Measurements from ENCODE around the gene MAP3K14.
A peak's percentile ranks its signal among the peaks of the same experiment; 100 is the strongest.

MAP3K14 gene

DNA sequence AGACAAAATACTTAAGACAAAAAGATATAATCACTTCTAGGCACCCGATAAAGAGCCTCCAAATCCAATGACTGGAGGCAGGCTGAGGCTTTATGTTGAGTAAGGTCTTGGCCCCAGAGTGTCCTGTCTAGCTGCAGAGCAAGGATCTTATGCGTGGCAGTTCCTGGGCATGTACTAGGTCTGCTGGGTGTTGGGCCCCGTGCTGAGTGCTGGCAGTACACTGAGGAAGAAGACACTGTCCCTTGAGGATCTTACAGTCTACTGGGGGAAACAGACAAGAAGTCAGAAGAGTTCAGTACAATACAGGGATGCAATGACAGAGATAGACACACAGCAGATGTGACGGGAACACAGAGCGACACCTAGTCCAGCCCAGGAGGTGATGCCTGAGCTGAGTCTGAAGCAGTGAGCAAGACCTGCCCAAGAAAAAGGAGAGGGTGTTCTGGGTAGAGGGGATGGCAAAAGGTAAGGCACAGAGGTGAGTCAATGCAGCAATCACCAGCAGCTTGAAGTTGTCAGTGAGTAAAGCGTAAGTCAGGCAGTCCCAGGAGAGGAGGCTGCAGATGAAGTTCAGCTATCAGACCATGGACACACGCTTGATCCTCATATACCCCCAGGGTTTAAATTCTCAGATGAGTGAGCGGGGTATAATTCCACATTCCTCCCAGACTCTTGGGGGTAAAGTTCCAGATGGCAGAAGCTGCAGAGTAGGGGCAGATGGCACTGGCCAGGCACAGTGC is 18.1 kb downstream of the MAP3K14 start:
- no peak for DNase-seq

- no peak for DNase-seq
Observed at GRCh38 chr17:45296833-45297124, 20.0 kb downstream of the MAP3K14 start.

GRCh38 chr17:45296003-45296832 is 20.6 kb downstream of the MAP3K14 start:
- peak; percentile 96 to 98 for DNase-seq

DNA sequence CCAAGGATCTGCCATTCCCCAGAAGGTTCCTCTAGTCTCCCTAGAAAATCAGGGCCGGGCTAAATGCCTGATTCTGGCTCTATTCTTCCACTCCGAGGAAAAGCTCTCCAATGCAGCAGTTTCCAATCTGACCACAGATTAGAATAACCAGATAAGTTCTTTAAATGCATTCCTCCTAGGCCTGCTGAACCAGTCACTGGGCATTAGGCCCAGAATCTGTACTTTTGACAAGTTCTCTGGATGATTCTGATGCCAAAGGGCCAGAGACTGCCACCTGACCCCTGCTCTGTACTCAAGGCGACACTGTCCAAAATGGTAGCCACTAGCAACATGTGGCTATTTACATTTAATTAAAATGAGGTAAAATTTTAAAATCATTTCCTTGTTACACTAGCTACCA is 22.3 kb downstream of the MAP3K14 start:
- DNase-seq, result no peak

- peak; percentile 68 to 70 for DNase-seq
Observed at GRCh38 chr17:45293413-45294211, 23.2 kb downstream of the MAP3K14 start.

DNA sequence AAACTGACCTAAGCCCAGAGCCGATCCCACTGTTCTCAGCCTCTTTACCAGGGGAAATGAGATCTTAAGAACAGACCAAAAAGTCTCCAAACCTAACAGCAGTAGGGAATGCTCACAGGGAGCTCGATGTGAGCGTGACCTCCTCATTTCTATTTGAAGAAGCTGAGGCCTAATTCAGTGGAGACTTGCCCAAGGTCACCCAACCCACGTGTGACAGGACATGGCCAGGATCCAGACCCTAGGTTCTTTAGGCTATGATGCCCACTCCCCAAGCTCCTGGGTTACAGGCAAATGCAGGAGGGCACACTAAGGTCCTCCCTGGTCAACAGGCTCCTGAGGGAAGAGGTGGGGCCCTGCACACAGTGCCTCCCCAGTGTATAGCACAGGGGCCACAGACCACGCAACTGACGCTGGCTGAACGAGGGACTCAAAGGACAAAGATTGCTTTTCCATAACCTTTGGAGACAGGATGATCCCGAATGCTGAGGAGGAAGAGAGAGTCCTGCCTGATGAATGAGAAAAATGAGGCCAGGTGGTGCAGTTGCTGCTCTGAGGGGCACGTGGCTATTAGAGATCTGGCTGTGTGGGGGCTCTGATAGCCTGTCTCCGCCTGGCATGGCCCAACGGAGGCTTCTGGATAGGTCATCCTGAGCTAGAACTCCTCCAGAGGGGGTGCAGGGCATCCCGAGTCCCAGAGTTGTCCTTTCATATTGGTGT is 24.0 kb downstream of the MAP3K14 start:
- DNase-seq, result no peak

DNA sequence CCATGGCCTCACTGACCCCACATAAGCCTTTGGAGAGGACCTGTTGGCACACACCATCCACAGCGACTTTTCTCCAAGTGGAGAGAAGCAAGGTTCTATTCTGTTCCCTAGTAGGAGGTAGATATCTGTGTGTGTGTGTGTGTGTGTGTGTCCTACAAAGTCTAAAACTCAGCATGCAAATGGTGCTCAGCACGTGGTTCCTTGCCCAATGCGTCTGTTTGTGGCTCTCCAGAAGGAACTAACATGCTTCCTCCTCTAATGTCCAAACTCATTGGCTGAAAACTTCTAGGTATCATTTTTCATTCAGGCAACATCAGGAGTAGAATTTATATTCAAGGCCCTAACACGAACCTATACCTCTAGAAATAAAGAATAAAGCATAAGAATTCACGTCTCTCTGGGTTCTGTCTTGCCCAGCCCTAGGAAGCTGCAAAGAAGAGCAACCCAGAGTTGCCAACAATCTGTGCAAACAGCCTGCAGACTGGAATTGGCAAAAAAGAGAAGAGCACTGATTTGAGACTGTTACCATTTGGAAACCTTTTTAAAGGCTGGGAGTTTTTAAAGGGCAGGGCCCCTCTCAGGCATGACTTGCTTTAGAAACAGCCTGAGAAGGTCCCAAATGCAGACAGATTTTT is 25.5 kb downstream of the MAP3K14 start:
- DNase-seq, result peak; percentile 76 to 85

DNA sequence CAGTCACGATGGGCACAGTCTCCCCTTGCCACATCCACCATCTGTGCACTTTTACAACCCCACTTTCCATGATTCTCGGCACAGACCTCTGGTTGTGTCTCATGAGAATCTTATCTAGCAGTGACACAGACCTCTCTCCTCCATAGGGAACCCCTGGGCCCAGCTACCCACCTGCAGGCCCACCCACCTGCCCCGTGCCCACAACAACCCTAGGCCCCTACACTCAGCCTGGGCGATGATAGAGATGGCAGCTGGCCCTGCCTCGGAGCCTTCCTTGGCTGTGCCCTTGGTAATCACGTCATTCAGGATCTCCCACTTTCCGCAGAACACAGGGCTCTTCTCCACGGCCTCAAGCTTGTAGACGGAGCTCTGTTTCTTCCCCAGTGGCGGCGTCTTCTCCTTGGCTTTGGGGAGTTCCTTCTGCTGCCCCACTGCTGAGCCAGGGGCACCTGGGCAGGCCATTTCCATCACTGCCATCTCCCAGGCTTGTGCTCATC is 26.5 kb downstream of the MAP3K14 start:
- DNase-seq, result no peak

DNA sequence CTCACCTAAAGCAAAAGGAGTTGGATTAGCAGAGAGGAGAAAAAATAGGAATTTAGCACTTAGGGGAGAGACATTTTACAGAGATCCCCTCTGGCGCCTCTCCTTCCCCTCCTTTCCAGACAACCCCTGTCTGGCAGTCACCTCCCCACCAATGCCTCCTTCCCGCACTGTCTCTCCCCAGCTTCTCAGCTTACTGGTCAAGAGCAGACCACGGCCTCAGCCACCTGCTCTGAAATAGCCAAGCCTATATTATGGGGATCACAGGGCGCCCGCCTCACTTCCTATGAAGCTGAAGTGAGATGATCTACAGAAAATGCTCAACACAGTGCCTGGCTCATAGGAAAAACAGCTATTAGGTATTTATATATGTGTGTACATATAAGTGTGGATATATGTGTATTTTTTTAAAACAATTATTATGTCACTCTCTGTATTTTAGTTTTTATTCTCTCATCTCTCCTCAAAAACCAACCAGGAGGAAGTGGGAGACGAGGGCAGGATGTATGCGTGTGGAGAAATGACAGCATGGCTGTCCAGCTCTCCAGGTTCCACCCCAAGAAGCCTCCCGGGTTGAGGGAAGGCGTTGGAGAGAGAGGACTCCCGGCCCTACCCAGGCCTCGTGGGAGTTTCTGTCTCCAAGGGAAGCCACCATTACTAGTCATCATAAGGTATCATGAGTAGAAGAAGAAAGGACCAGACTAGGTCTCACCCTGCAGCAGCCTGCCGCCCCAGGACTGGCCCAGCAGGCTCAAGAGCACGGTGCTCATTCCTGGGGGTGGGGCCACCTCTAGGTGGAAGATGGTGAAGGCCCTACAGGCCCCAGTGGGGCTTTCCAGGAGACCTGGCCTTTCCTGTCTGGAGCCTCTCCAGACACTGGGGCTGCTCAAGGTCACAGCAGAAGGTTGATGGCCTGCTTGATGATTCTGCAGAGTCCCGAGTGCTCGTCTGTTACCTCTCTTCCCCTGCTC is 27.2 kb downstream of the MAP3K14 start:
- DNase-seq, result no peak

GRCh38 chr17:45288825-45289224 is 28.0 kb downstream of the MAP3K14 start:
- DNase-seq, result no peak

GRCh38 chr17:45287526-45288500 is 29.0 kb downstream of the MAP3K14 start:
- no peak for DNase-seq

DNA sequence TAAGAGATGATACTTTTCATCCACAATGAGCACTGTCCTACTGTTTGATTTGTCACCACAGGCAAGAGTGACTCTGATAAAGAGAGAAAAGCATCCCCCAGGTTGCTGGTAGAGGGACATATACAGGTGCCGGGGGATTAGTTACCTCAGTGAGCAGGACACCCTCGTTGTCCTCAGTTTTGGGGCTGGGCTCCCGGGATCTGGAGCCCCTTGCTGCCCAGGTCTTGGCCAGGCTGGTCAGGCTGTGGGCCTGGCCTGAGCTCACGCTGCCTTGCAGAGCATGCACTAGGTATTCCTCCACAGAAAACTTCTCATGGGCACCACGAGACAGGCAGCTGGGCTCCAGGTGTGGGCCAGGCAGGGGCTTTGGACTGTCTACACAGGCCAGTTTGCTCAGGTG is 30.5 kb downstream of the MAP3K14 start:
- no peak for DNase-seq

DNA sequence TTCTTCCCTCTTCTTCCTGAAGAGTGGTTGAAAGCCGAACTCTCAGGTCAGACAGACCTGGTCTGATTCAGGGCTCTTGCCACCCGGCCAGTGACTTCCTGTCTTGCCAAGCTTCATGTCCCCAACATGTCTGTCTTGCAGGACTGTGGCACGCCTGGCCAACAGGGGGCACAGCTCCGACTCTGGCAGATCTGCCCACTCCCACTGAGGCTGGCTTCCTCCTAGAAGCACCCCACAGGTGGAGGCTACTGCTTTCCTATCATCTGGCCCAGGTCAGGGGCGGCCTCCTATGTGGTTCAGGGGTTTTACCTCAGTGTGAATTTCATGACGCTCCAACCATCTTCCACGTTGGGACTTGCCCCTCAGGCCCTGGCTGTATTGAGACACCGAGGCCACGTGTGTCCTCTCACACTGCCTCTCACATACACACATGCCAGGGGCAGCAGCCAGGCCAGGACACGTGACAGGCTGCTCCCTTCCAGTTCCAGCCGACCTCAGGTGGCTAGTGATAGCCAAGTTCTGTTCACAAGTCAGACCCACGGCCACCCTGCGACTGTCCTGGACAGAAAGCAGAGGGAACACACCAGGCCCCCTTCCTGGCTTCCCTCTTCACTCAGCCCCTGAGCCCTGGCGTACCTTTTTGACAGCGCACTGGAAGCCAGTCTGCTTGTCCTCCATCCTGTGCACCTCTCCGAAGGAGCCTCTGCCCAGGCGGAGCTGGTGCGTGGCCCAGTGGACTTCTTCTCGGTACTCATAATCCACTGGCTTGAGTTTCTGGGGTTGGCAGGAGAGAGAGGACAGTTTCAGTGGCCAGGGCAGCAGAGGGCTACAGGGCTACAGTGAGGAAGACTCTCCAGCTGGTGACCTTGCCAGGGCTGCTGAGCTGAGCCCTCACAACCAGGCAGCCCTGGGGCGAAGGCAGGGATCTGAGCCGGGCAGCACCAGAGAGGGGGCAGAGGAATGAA is 32.4 kb downstream of the MAP3K14 start:
- DNase-seq, result no peak

DNA sequence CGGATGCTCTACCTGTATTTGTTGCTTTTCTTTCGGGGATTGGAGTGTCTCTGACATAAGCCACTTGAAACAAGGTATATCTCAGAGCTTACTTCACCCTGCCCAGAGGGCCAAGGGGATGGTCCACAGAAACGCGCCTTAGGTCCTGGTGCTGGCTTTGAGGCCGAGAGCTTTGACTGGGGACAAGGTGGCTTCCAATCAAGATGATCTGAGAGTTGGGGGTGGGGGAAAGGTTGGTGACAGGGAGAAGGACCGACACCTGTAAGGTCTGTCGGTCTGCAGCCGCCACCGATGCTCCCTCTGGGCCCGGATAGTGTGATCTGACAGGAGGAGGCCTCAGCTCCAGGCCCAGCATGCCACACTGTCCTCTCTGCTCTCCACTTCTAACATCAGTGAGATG is 33.1 kb downstream of the MAP3K14 start:
- no peak for DNase-seq

- DNase-seq, result no peak
Observed at GRCh38 chr17:45282683-45283644, 33.9 kb downstream of the MAP3K14 start.

DNA sequence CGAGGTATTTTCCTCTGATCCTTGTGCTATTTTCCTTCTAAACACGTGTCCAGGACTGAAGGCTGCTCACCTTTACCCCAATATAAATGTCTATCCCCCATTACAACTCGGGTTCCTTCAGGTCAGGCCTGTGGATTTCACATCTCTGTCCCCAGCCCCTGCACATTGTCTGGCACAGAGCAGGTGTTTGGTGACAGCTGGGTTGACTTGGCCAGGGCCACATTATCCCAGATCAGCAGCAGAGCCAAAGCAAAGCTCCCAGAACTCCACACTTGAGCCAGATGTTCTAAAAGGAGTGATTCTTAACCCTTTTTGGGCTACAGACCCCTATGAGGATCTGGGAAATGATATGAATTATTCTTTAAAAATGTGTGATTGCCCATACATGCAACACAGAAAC is 36.9 kb downstream of the MAP3K14 start:
- DNase-seq, result no peak

DNA sequence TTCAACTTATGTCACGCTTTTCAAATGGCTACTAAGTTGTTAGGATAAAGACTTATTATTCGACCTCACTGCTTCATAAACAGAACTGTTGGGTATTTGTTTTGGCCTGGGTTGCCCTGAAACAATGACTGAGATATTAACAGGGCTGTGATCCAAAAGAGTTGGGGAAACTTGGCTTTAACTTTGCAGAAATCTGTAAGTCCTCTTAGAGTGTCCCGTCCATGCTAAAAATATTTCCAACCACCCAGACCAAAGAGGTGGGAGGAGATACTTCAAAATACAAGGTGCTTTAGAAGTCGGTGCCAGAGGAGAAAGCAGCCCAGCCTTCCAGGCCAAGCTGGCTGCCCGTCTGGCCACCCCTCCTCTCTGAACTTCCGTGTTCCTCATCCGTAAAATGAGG is 38.8 kb downstream of the MAP3K14 start:
- DNase-seq, result no peak
